Measurements from ENCODE around the gene MIEF1. TPM values are rescaled to one million over a fixed set of nuclear protein-coding genes. Genes with fewer than 3 reads are reported as not detected.
"Not testable (repeated sequence)": the region's sequence is repeated elsewhere in the genome, so short reads cannot be mapped to it uniquely, and the experiment has no call there.

MIEF1 gene
- total RNA-seq, 1 donor from 2014 or later, result 35.5 TPM

GRCh38 chr22:39518996-39519680 lies 17.0 kb downstream of the MIEF1 start:
- Mint-ChIP-seq H3K9me3 (no peaks in the 10 kb centered on the region), H3K27me3 (peaks cover 4% of the 10 kb centered on the region), H3K4me1 (ENCODE audit: unreplicated experiment) (peaks cover 38% of the 10 kb centered on the region), H3K36me3 (peaks cover 43% of the 10 kb centered on the region), H3K27ac (peak overlapping the region; percentile 100), H3K4me3 (peak overlapping the region; percentile 100)
- TF ChIP-seq CTCF (conservative IDR thresholded peaks at IDR 0.05), result no peak
- no peak for DNase-seq (ENCODE audit: extremely low spot score, unreplicated experiment)

- H3K36me3 Mint-ChIP-seq, result peaks cover 41% of the 10 kb centered on the region
- H3K27me3 Mint-ChIP-seq, result peaks cover 4% of the 10 kb centered on the region
- H3K27ac Mint-ChIP-seq, result peak overlapping the region; percentile 100
- DNase-seq (ENCODE audit: extremely low spot score, unreplicated experiment), result peak; percentile 95
- peak; percentile 53 for TF ChIP-seq CTCF (conservative IDR thresholded peaks at IDR 0.05)
- peak overlapping the region; percentile 100 for H3K4me3 Mint-ChIP-seq
- H3K4me1 Mint-ChIP-seq (ENCODE audit: unreplicated experiment), result peaks cover 42% of the 10 kb centered on the region
- H3K9me3 Mint-ChIP-seq, result no peaks in the 10 kb centered on the region
These were observed 17.7 kb downstream of the MIEF1 start for GRCh38 chr22:39519681-39520225.

- Mint-ChIP-seq H3K4me1 (ENCODE audit: unreplicated experiment) (peaks cover 46% of the 10 kb centered on the region), H3K4me3 (peak within 1 kb of the TSS; percentile 100), H3K9me3 (no peaks in the 10 kb centered on the region), H3K27me3 (peaks cover 4% of the 10 kb centered on the region), H3K36me3 (peaks cover 42% of the 10 kb centered on the region), H3K27ac (peak within 1 kb of the TSS; percentile 100)
- DNase-seq (ENCODE audit: extremely low spot score, unreplicated experiment), result peak; percentile 90
- no peak for TF ChIP-seq CTCF (conservative IDR thresholded peaks at IDR 0.05)
These were observed 18.4 kb downstream of the MIEF1 start, which contains the start of gene ATF4 for GRCh38 chr22:39520226-39521105. TSS of gene ATF4 (plus strand) at chr22:39520562. CDS start at chr22:39521446, 884 bp downstream.

- not testable (repeated sequence) for DNase-seq (ENCODE audit: extremely low spot score, unreplicated experiment); H3K27me3 Mint-ChIP-seq; H3K9me3 Mint-ChIP-seq
- H3K36me3 Mint-ChIP-seq, result peaks cover 37% of the 10 kb centered on the region
- H3K4me3 Mint-ChIP-seq, result peak overlapping the region; percentile 100
- peak overlapping the region; percentile 100 for H3K27ac Mint-ChIP-seq
- H3K4me1 Mint-ChIP-seq (ENCODE audit: unreplicated experiment), result peaks cover 46% of the 10 kb centered on the region
These were observed 19.2 kb downstream of the MIEF1 start for GRCh38 chr22:39521106-39521885.

- Mint-ChIP-seq H3K36me3 (peaks cover 37% of the 10 kb centered on the region), H3K27ac (peak overlapping the region; percentile 100), H3K4me3 (peak overlapping the region; percentile 100), H3K4me1 (ENCODE audit: unreplicated experiment) (peaks cover 46% of the 10 kb centered on the region)
- H3K9me3 Mint-ChIP-seq; H3K27me3 Mint-ChIP-seq; DNase-seq (ENCODE audit: extremely low spot score, unreplicated experiment): not testable (repeated sequence)
These were observed 20.0 kb downstream of the MIEF1 start for GRCh38 chr22:39522091-39522490.

All from type B pancreatic cell (in vitro differentiated cells).